IPS-NIHi7 (cell line): ENCODE measurements around the gene UVRAG.

ENCODE experiments used
- DNase-seq: peaks from one replicate; pipeline ENCODE4 v3.0.0; 2012; ENCODE audit warnings: mixed read lengths; ENCODE audit errors: extremely low spot score

UVRAG gene

GRCh38 chr11:75802913-75803820 is 11.8 kb upstream of the UVRAG start:
- peak; percentile 90 for DNase-seq

DNA sequence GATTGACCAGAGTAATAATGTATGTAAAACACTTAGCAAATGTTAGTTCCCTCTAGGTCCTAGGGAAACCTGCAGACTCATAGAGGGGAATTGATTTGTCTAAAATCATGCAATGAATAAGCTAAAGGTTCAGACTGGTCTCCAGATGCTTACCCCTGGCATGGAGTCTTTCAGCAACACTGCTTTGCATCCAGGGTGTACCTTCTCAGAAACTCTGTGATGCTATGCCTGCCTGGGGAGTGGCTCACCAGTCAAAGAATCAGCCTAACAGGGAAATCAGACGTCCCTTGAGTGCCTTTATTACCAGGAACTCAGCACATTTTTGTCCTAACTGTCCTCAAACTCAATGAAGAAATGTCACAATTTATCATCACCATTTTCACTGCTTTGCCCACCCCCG is 5.9 kb upstream of the UVRAG start:
- DNase-seq, result no peak

GRCh38 chr11:75809991-75810390 is 5.0 kb upstream of the UVRAG start:
- DNase-seq, result no peak

- DNase-seq, result no peak
Observed at GRCh38 chr11:75810637-75811390, 4.2 kb upstream of the UVRAG start.

- DNase-seq, result no peak
Observed at GRCh38 chr11:75811485-75811884, 3.5 kb upstream of the UVRAG start.

GRCh38 chr11:75812542-75813040 is 2.4 kb upstream of the UVRAG start:
- DNase-seq, result peak; percentile 18

DNA sequence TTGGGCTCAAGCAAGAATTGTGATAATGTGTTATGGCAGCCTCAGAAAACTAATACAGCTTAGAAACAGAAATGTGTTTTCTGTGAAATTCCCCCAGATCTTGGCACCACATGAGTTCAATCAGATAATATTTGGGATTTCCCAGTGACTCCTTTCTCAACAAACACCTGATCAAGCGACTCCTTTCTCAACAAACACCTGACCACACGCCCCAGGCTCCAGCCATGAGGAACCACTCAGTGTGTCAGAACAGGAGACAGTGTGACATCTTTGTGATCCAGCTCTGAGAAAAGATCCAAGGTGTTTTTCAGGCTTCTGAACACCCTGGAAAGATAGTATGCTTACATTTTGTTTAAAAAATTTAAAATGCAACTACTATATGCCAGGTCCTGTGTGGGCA is 1.9 kb upstream of the UVRAG start:
- no peak for DNase-seq

- no peak for DNase-seq
Observed at GRCh38 chr11:75813622-75814039, 1.4 kb upstream of the UVRAG start.

DNA sequence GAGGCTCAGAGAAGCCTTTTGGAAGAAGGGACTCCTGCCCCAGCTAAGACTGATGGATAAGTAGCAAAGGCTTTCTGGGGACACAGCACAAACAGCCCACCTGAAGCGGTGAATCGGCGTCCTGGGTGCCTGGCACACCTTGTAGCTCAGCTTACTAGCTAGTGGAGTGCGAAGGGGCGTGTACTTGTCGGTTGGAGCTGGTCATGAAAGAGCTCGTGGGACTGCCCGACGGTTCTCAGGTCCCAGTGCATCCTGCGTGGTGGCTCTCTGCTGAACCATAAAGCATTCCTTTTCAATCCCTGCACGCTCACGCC is 690 bp upstream of the UVRAG start:
- no peak for DNase-seq

DNA sequence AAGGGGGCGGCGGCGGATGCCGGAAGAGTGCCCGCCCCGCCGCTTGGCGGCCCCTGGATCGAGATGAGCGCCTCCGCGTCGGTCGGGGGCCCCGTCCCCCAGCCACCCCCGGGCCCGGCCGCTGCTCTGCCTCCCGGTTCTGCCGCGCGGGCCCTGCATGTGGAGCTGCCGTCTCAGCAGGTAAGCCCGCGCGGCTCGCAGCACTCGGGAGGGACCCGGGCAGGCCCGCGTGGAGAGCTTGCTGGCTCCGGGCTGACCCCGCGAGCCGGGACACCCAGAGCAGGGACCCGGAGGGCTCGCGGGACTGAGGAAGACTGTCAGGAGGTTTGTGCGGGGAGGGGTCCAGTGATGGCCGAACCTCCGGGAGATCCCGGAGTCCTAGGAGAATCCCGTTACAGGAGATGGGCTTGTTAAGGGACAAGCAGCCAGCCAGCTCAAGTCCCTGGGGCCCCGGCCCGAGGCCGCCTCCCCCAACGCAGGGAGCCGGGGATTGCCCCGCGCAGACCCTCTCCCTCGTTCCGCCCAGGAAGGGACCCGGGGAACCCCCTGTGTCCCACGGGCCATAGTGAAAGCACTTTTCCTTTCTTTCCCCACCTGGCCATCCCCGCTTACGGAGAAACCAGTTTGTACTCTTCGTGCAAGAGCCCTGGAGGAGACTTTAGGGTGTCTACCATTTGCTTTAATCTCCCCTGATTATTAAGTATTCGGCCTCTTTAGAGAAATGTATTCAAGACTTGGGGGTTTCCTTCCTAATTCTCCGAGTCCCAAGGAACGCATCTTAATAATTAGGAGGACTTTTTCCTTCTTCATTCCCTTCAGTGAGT is 547 bp downstream of the UVRAG start:
- DNase-seq, result peak; percentile 61

GRCh38 chr11:75816561-75817239 is 1.7 kb downstream of the UVRAG start:
- no peak for DNase-seq

DNA sequence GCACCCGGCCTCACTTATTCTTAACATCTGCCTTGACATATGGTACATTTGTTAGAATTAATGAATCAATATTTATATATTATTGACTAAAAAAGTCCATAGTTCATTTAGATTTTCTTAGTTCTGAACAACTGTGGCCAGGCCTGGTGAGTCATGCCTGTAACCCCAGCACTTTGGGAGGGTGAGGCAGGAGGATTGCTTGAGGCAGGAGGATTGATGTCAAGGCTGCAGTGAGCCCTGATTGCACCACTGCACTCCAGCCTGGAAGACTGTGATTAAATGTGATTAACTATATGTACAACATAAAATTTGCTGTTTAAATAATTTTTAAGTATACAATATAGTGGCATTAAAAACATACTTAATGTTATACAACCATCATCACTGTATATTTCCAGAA is 5.6 kb downstream of the UVRAG start:
- no peak for DNase-seq

DNA sequence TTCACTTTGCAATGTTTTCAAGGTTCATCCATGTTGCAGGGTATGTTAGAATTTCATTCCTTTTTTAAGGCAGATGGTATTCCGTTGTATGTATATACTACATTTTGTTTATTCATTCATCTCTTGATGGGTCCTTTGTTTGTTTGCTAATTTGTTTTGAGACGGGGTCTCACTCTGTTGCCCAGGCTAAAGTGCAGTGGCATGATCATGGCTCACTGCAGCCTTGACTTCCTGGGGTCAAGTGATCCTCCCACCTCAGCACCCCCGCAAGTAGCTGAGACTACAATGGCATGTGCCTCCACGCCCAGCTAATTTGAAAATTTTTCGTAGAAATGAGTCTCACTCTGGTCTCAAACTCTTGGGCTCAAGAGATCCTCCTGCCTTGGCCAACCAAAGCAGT is 6.2 kb downstream of the UVRAG start:
- DNase-seq, result no peak

- DNase-seq, result no peak
Observed at GRCh38 chr11:75822541-75822940, 7.5 kb downstream of the UVRAG start.

DNA sequence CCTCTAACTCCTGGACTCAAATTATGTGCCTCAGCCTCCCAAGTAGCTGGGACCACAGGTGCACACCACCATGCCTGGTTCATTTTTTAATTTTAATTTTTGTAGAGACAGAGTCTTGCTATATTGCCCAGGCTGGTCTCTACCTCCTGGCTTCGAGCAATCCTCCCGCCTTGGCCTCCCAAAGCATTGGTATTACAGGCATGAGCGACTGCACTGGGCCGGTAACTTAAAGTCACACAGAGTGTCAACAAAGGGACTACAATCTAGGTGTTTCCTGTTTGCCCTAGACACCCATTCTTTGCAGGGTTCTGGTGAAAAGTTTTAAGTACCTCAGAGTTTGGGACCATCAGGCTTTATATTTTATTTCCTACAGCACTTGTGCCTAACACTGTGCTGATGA is 8.4 kb downstream of the UVRAG start:
- DNase-seq, result no peak

- no peak for DNase-seq
Observed at GRCh38 chr11:75823946-75824345, 8.9 kb downstream of the UVRAG start.

GRCh38 chr11:75826461-75827230 is 11.6 kb downstream of the UVRAG start:
- DNase-seq, result no peak

GRCh38 chr11:75827562-75827961 is 12.6 kb downstream of the UVRAG start:
- DNase-seq, result no peak

DNA sequence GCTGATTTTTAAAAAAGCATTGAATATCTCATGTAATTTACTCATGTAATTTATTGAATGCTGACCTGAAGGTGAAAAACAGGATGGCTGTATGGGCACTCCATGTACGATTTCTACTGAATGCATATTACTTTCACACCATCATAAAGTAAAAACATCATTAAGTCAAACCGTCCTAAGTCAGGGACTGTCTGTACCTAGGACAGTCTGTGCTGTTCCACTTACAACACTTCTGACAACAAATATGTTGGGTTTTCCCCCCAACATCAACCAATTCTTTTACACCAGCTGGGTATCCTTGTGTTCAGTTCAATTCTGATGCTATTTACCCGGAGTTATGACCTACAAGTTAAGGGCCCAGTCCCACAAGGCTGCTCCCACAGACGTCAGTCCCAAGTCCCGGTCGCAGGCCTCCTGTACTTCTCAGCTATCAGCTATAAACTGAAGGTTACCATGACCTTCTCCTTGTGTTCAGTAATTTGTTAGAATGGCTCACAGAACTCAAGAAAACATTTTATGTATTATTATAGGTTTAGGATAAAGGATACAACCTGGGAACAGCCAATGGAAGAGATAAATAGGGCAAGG is 17.0 kb downstream of the UVRAG start:
- no peak for DNase-seq

DNA sequence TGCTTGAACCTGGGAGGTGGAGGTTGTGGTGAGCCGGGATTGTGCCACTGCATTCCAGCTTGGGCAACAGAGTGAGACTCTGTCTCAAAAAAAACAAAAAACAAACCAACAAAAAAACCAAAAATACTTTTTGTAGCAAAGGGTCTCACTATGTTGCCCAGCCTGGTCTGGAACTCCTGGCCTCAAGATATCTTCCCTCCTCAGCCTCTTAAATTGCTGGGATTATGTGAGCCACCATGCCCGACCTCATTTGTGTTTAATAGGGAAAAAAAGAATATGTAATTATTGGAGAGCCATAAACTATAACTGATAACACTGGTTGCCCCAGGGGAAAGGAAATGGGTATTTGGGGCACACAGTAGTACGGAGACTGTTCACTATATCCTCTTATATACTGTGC is 19.7 kb downstream of the UVRAG start:
- no peak for DNase-seq
